Measurements from ENCODE around the gene BCL2L13. TPM values are rescaled to one million over a fixed set of nuclear protein-coding genes. Genes with fewer than 3 reads are reported as not detected.

The BCL2L13 gene
- total RNA-seq, 4 donors from 2014 or later = 65.9 to 205 (median 143) TPM

DNA sequence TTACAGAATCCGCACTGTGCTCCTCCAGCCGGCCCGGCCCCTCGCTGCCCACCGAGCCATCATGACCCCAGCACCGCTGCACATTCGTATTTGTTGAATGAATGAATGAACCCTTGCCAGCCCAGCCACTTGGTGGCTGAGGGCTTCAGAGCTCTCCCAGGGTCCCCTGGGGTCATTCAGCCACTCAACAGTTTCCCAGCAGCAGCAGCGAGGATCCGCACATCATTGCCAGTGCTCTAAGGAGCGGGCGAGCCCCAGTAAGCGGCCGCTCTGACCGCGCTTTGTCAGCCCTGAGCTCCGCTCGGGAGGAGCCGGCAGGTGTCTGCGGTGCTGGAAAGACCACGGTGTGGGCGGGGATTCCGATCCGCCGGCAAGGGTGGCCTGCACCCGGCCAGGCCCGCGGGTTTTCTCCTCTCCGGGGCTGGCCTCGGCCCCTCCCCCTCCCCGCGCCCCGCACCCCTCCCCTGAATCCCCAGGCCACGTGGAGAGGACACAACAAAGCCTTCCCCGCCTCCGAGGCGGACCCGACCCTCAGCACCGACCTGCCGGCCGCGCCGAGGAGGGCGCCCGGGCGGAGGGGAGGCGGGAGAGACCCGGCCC is 135.1 kb downstream of the BCL2L13 start:
- TF ChIP-seq CTCF (IDR thresholded peaks at IDR 0.05; ENCODE audit: low read depth) = no peak

DNA sequence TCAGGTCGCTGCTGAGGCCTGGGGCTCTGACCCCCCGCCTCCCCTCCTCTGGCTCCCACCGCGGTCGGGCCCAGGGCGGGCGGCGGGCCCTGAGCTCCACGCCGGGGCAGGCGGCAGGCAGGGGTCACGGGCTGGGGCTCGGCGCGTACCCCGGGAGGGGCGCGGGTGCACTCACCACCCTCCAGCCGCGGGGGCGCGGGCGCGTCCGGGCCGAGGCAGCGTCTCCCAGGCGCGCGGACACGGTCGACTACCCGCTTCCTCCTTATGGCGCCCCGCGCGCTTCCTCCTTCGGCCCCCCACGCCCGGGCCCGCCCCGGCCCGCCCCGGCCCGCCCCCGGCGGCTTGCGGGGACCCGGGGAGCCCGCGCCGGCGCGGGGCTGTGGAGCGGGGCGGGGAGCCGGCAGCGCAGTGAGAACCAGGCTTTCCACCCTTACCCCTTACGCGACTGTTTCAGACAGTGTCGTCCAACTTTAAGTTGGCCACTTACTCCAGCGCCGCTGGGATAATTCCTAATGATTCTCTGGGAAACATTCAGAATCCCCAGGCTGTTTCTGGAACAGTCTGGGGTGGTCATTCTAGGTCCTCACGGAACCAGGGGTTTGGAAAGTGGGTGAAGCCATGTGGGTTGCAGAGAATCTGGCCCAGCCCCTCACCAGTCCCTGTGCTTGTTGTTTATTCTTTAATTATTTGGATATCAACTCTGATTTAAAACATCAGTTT is 135.8 kb downstream of the BCL2L13 start, which contains the start of gene BID:
BID (minus strand) TSS at position 264 of the 720 bp plus-strand sequence. CDS start 24,353 bp downstream, outside the sequence.
- TF ChIP-seq CTCF (IDR thresholded peaks at IDR 0.05; ENCODE audit: low read depth) = no peak

DNA sequence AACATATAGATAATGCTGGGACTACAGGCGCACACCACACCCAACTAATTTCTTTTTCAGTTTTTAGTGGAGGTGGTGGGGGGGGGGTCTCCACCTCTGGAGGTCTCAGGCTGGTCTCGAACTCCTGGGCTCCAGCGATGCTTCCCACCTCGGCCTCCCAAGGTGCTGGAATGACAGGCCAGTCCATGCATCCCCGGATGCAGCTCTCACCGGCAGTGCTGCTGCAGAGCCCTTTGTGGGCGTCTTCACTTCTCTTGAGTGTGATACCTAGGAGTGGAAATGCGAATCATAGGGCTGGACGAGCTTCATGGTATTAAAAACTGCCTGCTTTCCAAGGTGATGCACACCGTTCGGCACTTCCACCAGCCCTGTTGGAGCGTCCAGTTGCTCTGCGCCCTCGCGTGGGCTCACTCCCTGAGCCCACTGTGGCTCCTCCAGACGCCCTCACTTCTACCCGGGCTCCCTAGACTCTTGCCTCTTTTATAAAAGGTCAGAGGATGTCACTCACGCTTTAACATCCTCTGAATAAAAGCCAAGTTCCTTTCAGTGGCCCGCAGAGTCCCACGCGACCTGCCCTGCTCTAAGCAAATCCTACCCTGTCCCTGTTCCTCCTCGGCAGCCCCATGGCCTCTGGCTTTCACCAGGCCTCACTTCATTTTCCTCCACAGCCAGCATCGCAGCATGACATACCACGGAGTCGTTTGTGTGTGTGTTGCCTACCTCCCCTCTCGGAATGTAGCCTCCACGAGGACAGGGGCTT is 136.5 kb downstream of the BCL2L13 start:
- TF ChIP-seq CTCF (IDR thresholded peaks at IDR 0.05; ENCODE audit: low read depth) = no peak

DNA sequence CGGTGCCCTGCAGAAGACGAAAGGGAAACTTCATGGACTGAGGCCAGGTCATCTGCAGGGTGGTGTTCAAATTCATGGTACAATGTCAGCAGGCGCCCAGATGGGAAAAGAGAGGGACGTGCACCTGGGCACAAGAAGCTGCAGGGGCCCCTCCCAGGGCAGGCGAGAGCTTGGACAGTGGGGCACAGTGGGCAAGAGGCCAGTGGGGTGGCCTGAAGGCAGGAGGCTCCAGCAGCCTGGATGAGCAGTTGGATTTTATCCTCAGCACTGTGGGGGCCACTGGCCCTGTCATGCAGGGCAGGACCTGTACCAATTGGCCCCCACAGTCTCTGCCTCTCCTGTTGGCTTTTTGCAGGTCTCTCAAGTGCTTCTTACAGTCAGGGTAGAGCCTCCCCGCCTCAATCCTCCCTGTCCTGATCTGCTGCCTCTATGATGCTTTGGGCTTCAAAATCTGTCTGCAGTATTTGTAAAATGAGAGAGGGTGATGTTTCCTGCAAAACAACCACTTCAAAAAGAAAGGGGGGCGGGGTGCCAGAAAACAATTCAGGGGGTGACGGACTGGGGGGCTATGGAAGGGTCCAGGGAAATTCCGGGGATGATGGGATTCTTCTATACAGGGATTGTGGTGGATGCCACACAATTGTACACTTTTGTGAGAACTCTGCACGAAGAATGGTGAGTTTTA is 137.4 kb downstream of the BCL2L13 start:
- no peak for TF ChIP-seq CTCF (IDR thresholded peaks at IDR 0.05; ENCODE audit: low read depth)

DNA sequence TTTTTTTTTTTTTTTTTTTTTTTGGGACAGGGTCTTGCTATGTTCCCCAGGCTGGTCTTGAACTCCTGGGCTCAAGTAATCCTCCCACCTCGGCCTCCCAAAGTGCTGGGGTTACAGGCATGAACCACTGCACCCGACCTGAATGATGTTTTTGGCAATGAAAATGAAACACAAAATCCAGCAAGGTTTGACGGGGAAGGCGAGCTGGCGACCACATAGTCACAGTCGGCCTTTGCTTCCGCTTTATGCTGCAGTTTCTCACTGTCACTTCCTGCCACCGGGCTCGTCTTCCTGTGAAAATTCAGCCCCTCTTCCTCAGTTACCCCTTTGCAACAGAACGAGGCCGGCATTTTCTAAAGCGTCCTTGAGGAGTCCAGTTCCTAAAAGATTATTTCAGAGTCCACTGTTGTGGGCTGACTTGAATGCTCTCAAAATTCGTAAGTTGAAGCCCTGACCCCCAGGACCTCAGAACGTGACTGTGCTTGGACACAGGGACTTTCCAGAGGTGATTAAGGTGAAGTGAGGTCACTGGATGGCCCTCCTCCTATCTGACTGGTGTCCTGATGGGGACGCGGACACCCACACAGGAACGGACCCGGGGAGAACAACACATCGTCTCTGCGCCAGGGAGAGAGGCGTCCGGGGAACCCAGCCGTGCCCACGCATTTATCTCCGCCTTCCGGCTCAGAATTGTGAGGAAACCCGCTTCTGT is 138.6 kb downstream of the BCL2L13 start:
- no peak for TF ChIP-seq CTCF (IDR thresholded peaks at IDR 0.05; ENCODE audit: low read depth)

DNA sequence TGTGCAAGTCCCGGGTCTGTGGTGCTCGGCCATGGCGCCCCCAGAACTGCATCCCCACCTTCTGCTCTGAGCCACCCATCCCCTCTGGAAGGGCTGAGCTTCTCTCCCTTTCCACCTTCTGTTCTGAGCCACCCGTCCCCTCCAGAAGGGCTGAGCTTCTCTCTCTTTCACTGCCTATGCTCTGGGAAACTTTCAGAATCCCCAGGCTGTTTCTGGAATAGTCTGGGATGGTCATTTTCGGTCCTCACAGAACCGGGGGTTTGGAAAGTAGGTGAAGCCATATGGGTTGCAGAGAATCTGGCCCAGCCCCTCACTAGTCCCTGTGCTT is 139.1 kb downstream of the BCL2L13 start:
- no peak for TF ChIP-seq CTCF (IDR thresholded peaks at IDR 0.05; ENCODE audit: low read depth)

Data from subcutaneous adipose tissue (tissue), 4 donors.